ENCODE data around the gene RNF223.

DNA sequence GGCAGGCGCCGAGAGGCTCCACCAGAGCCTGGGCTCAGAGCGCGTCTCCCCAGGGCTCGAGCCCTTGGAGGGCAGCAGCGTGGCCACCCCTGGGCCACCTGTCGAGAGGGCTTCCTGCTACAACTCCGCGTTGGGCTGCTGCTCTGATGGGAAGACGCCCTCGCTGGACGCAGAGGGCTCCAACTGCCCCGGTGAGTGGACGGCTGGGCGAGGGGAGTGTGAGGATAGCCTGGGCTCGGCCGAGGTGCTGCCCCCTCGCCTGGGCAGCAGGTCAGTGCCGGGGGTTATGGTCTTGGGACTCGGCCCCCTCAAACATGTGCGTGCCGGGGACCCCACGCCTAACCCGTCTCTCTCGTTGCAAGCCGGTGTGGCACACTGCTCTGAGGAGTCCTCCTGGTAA, 27.3 kb downstream of the RNF223 start:
- TF ChIP-seq CTCF (IDR thresholded peaks at IDR 0.05; ENCODE audit: control extremely low read depth in 1 of 3, insufficient read depth in 1 of 3, low read depth in 1 of 3, low read length in 3 of 3) (no peak), EP300 (IDR thresholded peaks at IDR 0.05; ENCODE audit: borderline replicate concordance in 1 of 2, low read depth in 2 of 2, low read length in 2 of 2) (no peak), POLR2A (IDR thresholded peaks at IDR 0.05; ENCODE audit: control extremely low read depth in 1 of 2, low read depth in 2 of 2, low read length in 2 of 2) (no peak), SP2 (IDR thresholded peaks at IDR 0.05; ENCODE audit: low read length) (no peak), ZNF274 (IDR thresholded peaks at IDR 0.05; ENCODE audit: borderline replicate concordance, extremely low read depth, low read length) (no peak), EGR1 (IDR thresholded peaks at IDR 0.05; ENCODE audit: borderline replicate concordance, low read depth, low read length) (no peak), SUZ12 (IDR thresholded peaks at IDR 0.05; ENCODE audit: low read length) (no peak), TEAD4 (IDR thresholded peaks at IDR 0.05; ENCODE audit: low read depth, low read length) (no peak)

All from H1 (cell line).